ENCODE results near the gene COLEC11.

DNA sequence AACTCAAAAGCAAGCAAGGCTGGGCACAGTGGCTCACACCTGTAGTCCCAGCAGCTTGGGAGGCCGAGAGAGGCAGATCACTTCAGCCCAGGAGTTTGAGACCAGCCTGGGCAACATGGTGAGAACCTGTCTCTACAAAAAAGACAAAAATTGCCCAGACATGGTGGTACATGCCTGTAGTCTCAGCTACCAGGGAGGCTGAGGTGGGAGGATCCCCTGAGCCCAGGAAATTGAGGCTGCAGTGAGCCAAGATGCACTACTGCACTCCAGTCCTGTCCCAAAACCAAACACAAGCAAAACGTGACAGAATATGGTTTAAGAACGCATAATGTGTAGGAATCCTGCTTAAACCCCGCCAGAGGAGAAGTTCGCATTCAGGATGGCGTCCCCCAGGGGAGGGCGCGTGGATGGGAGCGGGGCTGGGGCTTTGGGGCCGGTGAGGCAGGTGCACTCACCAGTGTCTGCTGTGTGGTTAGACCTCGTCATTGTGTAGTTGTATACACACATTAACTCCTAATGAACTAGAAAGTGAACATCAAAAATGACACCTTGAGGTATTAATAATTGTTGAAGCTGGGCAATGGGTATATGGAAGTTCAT, 5.4 kb downstream of the COLEC11 start:
- TF ChIP-seq, protein P1, sequence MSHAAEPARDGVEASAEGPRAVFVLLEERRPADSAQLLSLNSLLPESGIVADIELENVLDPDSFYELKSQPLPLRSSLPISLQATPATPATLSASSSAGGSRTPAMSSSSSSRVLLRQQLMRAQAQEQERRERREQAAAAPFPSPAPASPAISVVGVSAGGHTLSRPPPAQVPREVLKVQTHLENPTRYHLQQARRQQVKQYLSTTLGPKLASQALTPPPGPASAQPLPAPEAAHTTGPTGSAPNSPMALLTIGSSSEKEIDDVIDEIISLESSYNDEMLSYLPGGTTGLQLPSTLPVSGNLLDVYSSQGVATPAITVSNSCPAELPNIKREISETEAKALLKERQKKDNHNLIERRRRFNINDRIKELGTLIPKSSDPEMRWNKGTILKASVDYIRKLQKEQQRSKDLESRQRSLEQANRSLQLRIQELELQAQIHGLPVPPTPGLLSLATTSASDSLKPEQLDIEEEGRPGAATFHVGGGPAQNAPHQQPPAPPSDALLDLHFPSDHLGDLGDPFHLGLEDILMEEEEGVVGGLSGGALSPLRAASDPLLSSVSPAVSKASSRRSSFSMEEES (CRISPR knock-in tag; IDR thresholded peaks at IDR 0.05): no peak
- TF ChIP-seq, protein P2, sequence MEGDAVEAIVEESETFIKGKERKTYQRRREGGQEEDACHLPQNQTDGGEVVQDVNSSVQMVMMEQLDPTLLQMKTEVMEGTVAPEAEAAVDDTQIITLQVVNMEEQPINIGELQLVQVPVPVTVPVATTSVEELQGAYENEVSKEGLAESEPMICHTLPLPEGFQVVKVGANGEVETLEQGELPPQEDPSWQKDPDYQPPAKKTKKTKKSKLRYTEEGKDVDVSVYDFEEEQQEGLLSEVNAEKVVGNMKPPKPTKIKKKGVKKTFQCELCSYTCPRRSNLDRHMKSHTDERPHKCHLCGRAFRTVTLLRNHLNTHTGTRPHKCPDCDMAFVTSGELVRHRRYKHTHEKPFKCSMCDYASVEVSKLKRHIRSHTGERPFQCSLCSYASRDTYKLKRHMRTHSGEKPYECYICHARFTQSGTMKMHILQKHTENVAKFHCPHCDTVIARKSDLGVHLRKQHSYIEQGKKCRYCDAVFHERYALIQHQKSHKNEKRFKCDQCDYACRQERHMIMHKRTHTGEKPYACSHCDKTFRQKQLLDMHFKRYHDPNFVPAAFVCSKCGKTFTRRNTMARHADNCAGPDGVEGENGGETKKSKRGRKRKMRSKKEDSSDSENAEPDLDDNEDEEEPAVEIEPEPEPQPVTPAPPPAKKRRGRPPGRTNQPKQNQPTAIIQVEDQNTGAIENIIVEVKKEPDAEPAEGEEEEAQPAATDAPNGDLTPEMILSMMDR (CRISPR knock-in tag; IDR thresholded peaks at IDR 0.05): no peak
- no peak for TF ChIP-seq TBL1XR1 (IDR thresholded peaks at IDR 0.05; ENCODE audit: borderline replicate concordance, low read length, partially characterized antibody)
- TF ChIP-seq, protein P3, sequence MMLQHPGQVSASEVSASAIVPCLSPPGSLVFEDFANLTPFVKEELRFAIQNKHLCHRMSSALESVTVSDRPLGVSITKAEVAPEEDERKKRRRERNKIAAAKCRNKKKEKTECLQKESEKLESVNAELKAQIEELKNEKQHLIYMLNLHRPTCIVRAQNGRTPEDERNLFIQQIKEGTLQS (CRISPR knock-in tag; IDR thresholded peaks at IDR 0.05): no peak
- TF ChIP-seq, protein P4, sequence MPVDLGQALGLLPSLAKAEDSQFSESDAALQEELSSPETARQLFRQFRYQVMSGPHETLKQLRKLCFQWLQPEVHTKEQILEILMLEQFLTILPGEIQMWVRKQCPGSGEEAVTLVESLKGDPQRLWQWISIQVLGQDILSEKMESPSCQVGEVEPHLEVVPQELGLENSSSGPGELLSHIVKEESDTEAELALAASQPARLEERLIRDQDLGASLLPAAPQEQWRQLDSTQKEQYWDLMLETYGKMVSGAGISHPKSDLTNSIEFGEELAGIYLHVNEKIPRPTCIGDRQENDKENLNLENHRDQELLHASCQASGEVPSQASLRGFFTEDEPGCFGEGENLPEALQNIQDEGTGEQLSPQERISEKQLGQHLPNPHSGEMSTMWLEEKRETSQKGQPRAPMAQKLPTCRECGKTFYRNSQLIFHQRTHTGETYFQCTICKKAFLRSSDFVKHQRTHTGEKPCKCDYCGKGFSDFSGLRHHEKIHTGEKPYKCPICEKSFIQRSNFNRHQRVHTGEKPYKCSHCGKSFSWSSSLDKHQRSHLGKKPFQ (CRISPR knock-in tag; IDR thresholded peaks at IDR 0.05; ENCODE audit: insufficient replicate concordance): no peak
- no peak for TF ChIP-seq SMAD1 (CRISPR knock-in tag; IDR thresholded peaks at IDR 0.05; ENCODE audit: borderline replicate concordance, low read depth)
- TF ChIP-seq, protein P5, sequence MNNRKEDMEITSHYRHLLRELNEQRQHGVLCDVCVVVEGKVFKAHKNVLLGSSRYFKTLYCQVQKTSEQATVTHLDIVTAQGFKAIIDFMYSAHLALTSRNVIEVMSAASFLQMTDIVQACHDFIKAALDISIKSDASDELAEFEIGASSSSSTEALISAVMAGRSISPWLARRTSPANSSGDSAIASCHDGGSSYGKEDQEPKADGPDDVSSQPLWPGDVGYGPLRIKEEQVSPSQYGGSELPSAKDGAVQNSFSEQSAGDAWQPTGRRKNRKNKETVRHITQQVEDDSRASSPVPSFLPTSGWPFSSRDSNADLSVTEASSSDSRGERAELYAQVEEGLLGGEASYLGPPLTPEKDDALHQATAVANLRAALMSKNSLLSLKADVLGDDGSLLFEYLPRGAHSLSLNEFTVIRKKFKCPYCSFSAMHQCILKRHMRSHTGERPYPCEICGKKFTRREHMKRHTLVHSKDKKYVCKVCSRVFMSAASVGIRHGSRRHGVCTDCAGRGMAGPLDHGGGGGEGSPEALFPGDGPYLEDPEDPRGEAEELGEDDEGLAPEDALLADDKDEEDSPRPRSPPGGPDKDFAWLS (CRISPR knock-in tag; IDR thresholded peaks at IDR 0.05; ENCODE audit: borderline replicate concordance): no peak
- TF ChIP-seq, protein P6, sequence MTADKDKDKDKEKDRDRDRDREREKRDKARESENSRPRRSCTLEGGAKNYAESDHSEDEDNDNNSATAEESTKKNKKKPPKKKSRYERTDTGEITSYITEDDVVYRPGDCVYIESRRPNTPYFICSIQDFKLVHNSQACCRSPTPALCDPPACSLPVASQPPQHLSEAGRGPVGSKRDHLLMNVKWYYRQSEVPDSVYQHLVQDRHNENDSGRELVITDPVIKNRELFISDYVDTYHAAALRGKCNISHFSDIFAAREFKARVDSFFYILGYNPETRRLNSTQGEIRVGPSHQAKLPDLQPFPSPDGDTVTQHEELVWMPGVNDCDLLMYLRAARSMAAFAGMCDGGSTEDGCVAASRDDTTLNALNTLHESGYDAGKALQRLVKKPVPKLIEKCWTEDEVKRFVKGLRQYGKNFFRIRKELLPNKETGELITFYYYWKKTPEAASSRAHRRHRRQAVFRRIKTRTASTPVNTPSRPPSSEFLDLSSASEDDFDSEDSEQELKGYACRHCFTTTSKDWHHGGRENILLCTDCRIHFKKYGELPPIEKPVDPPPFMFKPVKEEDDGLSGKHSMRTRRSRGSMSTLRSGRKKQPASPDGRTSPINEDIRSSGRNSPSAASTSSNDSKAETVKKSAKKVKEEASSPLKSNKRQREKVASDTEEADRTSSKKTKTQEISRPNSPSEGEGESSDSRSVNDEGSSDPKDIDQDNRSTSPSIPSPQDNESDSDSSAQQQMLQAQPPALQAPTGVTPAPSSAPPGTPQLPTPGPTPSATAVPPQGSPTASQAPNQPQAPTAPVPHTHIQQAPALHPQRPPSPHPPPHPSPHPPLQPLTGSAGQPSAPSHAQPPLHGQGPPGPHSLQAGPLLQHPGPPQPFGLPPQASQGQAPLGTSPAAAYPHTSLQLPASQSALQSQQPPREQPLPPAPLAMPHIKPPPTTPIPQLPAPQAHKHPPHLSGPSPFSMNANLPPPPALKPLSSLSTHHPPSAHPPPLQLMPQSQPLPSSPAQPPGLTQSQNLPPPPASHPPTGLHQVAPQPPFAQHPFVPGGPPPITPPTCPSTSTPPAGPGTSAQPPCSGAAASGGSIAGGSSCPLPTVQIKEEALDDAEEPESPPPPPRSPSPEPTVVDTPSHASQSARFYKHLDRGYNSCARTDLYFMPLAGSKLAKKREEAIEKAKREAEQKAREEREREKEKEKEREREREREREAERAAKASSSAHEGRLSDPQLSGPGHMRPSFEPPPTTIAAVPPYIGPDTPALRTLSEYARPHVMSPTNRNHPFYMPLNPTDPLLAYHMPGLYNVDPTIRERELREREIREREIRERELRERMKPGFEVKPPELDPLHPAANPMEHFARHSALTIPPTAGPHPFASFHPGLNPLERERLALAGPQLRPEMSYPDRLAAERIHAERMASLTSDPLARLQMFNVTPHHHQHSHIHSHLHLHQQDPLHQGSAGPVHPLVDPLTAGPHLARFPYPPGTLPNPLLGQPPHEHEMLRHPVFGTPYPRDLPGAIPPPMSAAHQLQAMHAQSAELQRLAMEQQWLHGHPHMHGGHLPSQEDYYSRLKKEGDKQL (CRISPR knock-in tag; IDR thresholded peaks at IDR 0.05; ENCODE audit: low read depth): no peak
- TF ChIP-seq EZH2 (conservative IDR thresholded peaks at IDR 0.05; ENCODE audit: low read depth, low read length): no peak
- TF ChIP-seq CEBPB (IDR thresholded peaks at IDR 0.05; ENCODE audit: borderline replicate concordance, low read depth, low read length): no peak
- TF ChIP-seq HDAC1 (CRISPR knock-in tag; IDR thresholded peaks at IDR 0.05): no peak
- TF ChIP-seq, protein P7, sequence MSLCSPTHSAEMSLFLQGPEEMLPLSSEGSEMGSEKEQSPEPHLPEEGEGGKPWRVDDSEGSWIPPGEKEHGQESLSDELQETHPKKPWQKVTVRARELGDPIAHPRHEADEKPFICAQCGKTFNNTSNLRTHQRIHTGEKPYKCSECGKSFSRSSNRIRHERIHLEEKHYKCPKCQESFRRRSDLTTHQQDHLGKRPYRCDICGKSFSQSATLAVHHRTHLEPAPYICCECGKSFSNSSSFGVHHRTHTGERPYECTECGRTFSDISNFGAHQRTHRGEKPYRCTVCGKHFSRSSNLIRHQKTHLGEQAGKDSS (CRISPR knock-in tag; IDR thresholded peaks at IDR 0.05; ENCODE audit: borderline replicate concordance, low read depth): no peak
- TF ChIP-seq, protein P8, sequence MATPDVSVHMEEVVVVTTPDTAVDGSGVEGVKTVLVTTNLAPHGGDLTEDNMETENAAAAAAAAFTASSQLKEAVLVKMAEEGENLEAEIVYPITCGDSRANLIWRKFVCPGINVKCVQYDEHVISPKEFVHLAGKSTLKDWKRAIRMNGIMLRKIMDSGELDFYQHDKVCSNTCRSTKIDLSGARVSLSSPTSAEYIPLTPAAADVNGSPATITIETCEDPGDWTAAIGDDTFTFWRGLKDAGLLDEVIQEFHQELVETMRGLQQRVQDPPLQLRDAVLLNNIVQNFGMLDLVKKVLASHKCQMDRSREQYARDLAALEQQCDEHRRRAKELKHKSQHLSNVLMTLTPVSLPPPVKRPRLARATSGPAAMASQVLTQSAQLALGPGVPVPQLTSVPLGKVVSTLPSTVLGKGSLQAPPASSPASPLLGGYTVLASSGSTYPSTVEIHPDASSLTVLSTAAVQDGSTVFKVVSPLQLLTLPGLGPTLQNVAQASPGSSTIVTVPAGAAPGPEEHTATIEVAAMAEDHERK (CRISPR knock-in tag; IDR thresholded peaks at IDR 0.05; ENCODE audit: low read depth): no peak
